CD14-positive monocyte (primary cell): ENCODE measurements around the gene CARNS1. TPM values are rescaled to one million over a fixed set of nuclear protein-coding genes. Genes with fewer than 3 reads are reported as not detected.

Experiments used
- DNase-seq, 3 donors: peaks; one replicate each; pipeline ENCODE4 v3.0.0-alpha.2; 2011 to 2022
- H2AFZ ChIP-seq: 2 replicates; pipeline ENCODE4 v1.6.0; 2012; ENCODE audit warnings: mild to moderate bottlenecking, low read depth, low read length, inconsistent platforms; ENCODE audit not compliant: insufficient read depth, poor library complexity, severe bottlenecking
- H3K27ac ChIP-seq, 2 donors: 1 replicate in 1 of 2; 2 replicates in 1 of 2; pipeline ENCODE4 v1.5.1; 2012 to 2013; ENCODE audit warnings: low read length in 2 of 2, control low read depth in 1 of 2, inconsistent platforms in 1 of 2, low read depth in 1 of 2, mild to moderate bottlenecking in 1 of 2
- H3K27me3 ChIP-seq, 2 donors: one replicate each; pipeline versions ENCODE4 v1.6.0 to v1.6.1; 2011 to 2013; ENCODE audit warnings: low read length in 2 of 2; ENCODE audit not compliant: control insufficient read depth in 2 of 2, insufficient read depth in 2 of 2
- H3K36me3 ChIP-seq, 2 donors: replicated peaks in 1 of 2; 1 replicate in 1 of 2; 2 replicates in 1 of 2; pipeline versions ENCODE4 v1.5.1 to v1.6.1; 2012 to 2013; ENCODE audit warnings: low read length in 2 of 2, control low read depth in 1 of 2, inconsistent platforms in 1 of 2, mild to moderate bottlenecking in 1 of 2; ENCODE audit not compliant: insufficient read depth in 2 of 2, control insufficient read depth in 1 of 2
- H3K4me1 ChIP-seq, 2 donors: 1 replicate in 1 of 2; 2 replicates in 1 of 2; pipeline versions ENCODE4 v1.5.1 to v1.6.1; 2012 to 2013; ENCODE audit warnings: low read length in 2 of 2, control low read depth in 1 of 2, inconsistent platforms in 1 of 2, mild to moderate bottlenecking in 1 of 2, moderate library complexity in 1 of 2; ENCODE audit not compliant: insufficient read depth in 2 of 2, control insufficient read depth in 1 of 2
- H3K4me2 ChIP-seq: replicated peaks from 2 replicates; pipeline ENCODE3; 2012; ENCODE audit warnings: low read length, moderate library complexity, mild to moderate bottlenecking; ENCODE audit not compliant: poor library complexity, severe bottlenecking; ENCODE audit errors: extremely low read depth
- H3K4me3 ChIP-seq, 3 experiments: fragments of 200-600 bp in 1 of 3; sonication (generic) in 1 of 3; replicated peaks in 1 of 3; 1 replicate in 2 of 3; 2 replicates in 1 of 3; pipeline ENCODE4 v1.5.1; 2011 to 2013; ENCODE audit warnings: low read length in 3 of 3, mild to moderate bottlenecking in 3 of 3, control low read depth in 2 of 3, low read depth in 2 of 3, inconsistent platforms in 1 of 3, moderate library complexity in 1 of 3
- H3K79me2 ChIP-seq: 2 replicates; pipeline ENCODE4 v1.6.0; 2012; ENCODE audit warnings: mild to moderate bottlenecking, control low read depth, inconsistent platforms, low read length, moderate library complexity; ENCODE audit not compliant: insufficient read depth
- H3K9ac ChIP-seq: 2 replicates; pipeline ENCODE4 v1.6.0; 2017; ENCODE audit warnings: low read length, mild to moderate bottlenecking; ENCODE audit not compliant: insufficient read depth, poor library complexity, severe bottlenecking
- H3K9me3 ChIP-seq, 2 donors: replicated peaks in 1 of 2; 1 replicate in 1 of 2; 2 replicates in 1 of 2; pipeline versions ENCODE4 v1.5.1 to v1.6.1; 2012 to 2013; ENCODE audit warnings: low read length in 2 of 2, control low read depth in 1 of 2; ENCODE audit not compliant: control insufficient read depth in 1 of 2, insufficient read depth in 1 of 2
- H4K20me1 ChIP-seq: 2 replicates; pipeline ENCODE4 v1.6.0; 2012; ENCODE audit warnings: mild to moderate bottlenecking, low read length, control low read depth, moderate library complexity; ENCODE audit not compliant: insufficient read depth
- H3K27ac Mint-ChIP-seq, 7 donors: one replicate each; pipeline ENCODE4 v1.8.0; 2020; ENCODE audit warnings: mild to moderate bottlenecking in 7 of 7, mixed read lengths in 7 of 7, moderate library complexity in 6 of 7, inconsistent platforms in 2 of 7
- H3K27me3 Mint-ChIP-seq, 3 donors: one replicate each; pipeline ENCODE4 v1.8.0; 2021 to 2022; ENCODE audit warnings: low read depth in 3 of 3, mild to moderate bottlenecking in 3 of 3, mixed read lengths in 3 of 3, moderate library complexity in 3 of 3, inconsistent platforms in 1 of 3
- H3K36me3 Mint-ChIP-seq, 2 donors: one replicate each; pipeline ENCODE4 v1.8.0; 2020; ENCODE audit warnings: mixed read lengths in 2 of 2, inconsistent platforms in 1 of 2, mild to moderate bottlenecking in 1 of 2
- H3K4me1 Mint-ChIP-seq: one replicate; pipeline ENCODE4 v1.8.0; 2020; ENCODE audit warnings: mild to moderate bottlenecking, mixed read lengths
- H3K4me3 Mint-ChIP-seq, 2 donors: one replicate each; pipeline ENCODE4 v1.8.0; 2020; ENCODE audit warnings: mild to moderate bottlenecking in 2 of 2, mixed read lengths in 2 of 2, moderate library complexity in 1 of 2
- H3K9me3 Mint-ChIP-seq, 7 donors: one replicate each; pipeline ENCODE4 v1.8.0; 2020 to 2022; ENCODE audit warnings: mixed read lengths in 7 of 7, mild to moderate bottlenecking in 6 of 7, moderate library complexity in 6 of 7, inconsistent platforms in 2 of 7
- WGBS: methylation state at CpG from one replicate; pipeline ENCODE4 v1.1.5; 2013; ENCODE audit warnings: missing lambda C conversion rate; ENCODE audit not compliant: insufficient coverage; 5-methylcytosine and 5-hydroxymethylcytosine counted together
- intact Hi-C, 2 donors: fragments of 100-400 bp; cut with micrococcal nuclease; formaldehyde crosslinking; loops; one replicate each; pipeline versions ENCODE4 v1.15.0 to v1.15.1; 2023
- polyA plus RNA-seq, 3 donors: library from polyadenylated mRNA; depleted of rRNA in 1 of 3; unstranded in 2 of 3; stranded (reverse) in 1 of 3; fragments of 300-500 nt in 2 of 3; fragments of >200 nt in 1 of 3; fragmentation: Illumina TruSeq in 2 of 3; gene quantifications; 1 replicate in 2 of 3; 2 replicates in 1 of 3; pipeline ENCODE4 v1.2.3, GENCODE V29; 2012 to 2021
- TF ChIP-seq, protein P1 (sequence below): fragments of 200-600 bp; IDR thresholded peaks from one replicate; pipeline ENCODE4 v1.8.0; 2022; ENCODE audit warnings: antibody characterized with exemption, mild to moderate bottlenecking

The CARNS1 gene
- polyA plus RNA-seq, 3 donors, result 0.09 TPM; not detected in 2

- Mint-ChIP-seq H3K4me1 (peaks cover 46% of the 10 kb centered on the region), H3K36me3 (peaks cover 26 to 27% of the 10 kb centered on the region in 2 donors), H3K4me3 (no peak overlapping the region), H3K9me3 (no peaks in the 10 kb centered on the region), H3K27ac (no peak overlapping the region), H3K27me3 (peaks cover 0 to 6% (median 1%) of the 10 kb centered on the region in 3 donors)
- H3K9ac ChIP-seq, result no peak overlapping the region
- no peaks in the 10 kb centered on the region for H3K9me3 ChIP-seq
- DNase-seq, result no peak
- intact Hi-C loops, result loop anchor here in 1 of 2 donors (5.0 to 10.0 kb wide), 2 partner anchors 34 to 549 kb away; partner anchors contain the start of genes RCE1 and RPS6KB2
- H3K36me3 ChIP-seq, result peaks cover 21 to 36% of the 10 kb centered on the region in 2 donors
- H3K27ac ChIP-seq, result no peak overlapping the region
- 92% methylated on average over 18 of the region's 18 CpGs for WGBS
- peaks cover 51% of the 10 kb centered on the region for H3K79me2 ChIP-seq
- H3K4me2 ChIP-seq, result no peak overlapping the region
- no peaks in the 10 kb centered on the region for H3K27me3 ChIP-seq
- no peak overlapping the region for H2AFZ ChIP-seq
- H4K20me1 ChIP-seq, result peaks cover 52% of the 10 kb centered on the region
- H3K4me3 ChIP-seq, result no peak overlapping the region
- TF ChIP-seq, protein P1, sequence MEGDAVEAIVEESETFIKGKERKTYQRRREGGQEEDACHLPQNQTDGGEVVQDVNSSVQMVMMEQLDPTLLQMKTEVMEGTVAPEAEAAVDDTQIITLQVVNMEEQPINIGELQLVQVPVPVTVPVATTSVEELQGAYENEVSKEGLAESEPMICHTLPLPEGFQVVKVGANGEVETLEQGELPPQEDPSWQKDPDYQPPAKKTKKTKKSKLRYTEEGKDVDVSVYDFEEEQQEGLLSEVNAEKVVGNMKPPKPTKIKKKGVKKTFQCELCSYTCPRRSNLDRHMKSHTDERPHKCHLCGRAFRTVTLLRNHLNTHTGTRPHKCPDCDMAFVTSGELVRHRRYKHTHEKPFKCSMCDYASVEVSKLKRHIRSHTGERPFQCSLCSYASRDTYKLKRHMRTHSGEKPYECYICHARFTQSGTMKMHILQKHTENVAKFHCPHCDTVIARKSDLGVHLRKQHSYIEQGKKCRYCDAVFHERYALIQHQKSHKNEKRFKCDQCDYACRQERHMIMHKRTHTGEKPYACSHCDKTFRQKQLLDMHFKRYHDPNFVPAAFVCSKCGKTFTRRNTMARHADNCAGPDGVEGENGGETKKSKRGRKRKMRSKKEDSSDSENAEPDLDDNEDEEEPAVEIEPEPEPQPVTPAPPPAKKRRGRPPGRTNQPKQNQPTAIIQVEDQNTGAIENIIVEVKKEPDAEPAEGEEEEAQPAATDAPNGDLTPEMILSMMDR, result no peak
- H3K4me1 ChIP-seq, result peaks cover 26 to 42% of the 10 kb centered on the region in 2 donors
Measured at GRCh38 chr11:67393437-67393836, 22.0 kb upstream of the CARNS1 start.

- no peak overlapping the region for H3K27ac ChIP-seq
- peaks cover 57% of the 10 kb centered on the region for H4K20me1 ChIP-seq
Measured at GRCh38 chr11:67393990-67394389, 21.5 kb upstream of the CARNS1 start.

More at GRCh38 chr11:67393990-67394389, 21.5 kb upstream of the CARNS1 start:
- Mint-ChIP-seq H3K9me3 (no peaks in the 10 kb centered on the region), H3K4me1 (peaks cover 47% of the 10 kb centered on the region), H3K27me3 (peaks cover 0 to 6% (median 0%) of the 10 kb centered on the region in 3 donors), H3K36me3 (peaks cover 28 to 32% of the 10 kb centered on the region in 2 donors), H3K4me3 (no peak overlapping the region), H3K27ac (peak overlapping the region in 1 of 7 donors; percentile 70)
- H3K4me2 ChIP-seq, result no peak overlapping the region
- no peaks in the 10 kb centered on the region for H3K9me3 ChIP-seq
- TF ChIP-seq, protein P1, result no peak
- intact Hi-C loops, result loop anchor here in 1 of 2 donors (5.0 to 10.0 kb wide), 2 partner anchors 33 to 549 kb away; partner anchors contain the start of genes RCE1 and RPS6KB2
- H3K36me3 ChIP-seq, result peaks cover 27 to 42% of the 10 kb centered on the region in 2 donors
- no peak for DNase-seq
- WGBS, result 80% methylated on average over 1 of the region's 5 CpGs
- peaks cover 26 to 46% of the 10 kb centered on the region in 2 donors for H3K4me1 ChIP-seq
- no peak overlapping the region for H3K4me3 ChIP-seq
- H2AFZ ChIP-seq, result no peak overlapping the region
- H3K27me3 ChIP-seq, result no peaks in the 10 kb centered on the region
- H3K79me2 ChIP-seq, result peaks cover 56% of the 10 kb centered on the region
- no peak overlapping the region for H3K9ac ChIP-seq
